Measurements from ENCODE around the gene MS4A5.

The MS4A5 gene

DNA sequence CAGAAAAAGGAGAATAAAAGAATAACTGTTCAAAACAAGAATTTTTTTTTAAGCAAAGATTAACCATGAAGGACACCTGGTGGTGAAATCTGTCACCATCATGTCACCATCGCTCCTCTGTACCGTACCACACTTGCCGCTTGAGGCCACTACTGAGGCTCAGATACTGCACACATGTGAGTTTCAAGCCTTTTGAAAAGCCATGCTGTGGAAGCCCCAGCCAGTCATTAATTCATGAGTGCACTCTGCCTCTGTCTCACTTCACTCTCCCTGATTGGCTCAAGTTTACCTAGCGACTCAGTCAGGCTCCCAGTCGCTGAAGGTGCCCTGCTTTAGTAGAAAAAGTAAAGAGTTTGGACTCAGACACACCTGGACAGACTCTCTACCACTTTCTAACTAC, 56.6 kb downstream of the MS4A5 start:
- DNase-seq: no peak

DNA sequence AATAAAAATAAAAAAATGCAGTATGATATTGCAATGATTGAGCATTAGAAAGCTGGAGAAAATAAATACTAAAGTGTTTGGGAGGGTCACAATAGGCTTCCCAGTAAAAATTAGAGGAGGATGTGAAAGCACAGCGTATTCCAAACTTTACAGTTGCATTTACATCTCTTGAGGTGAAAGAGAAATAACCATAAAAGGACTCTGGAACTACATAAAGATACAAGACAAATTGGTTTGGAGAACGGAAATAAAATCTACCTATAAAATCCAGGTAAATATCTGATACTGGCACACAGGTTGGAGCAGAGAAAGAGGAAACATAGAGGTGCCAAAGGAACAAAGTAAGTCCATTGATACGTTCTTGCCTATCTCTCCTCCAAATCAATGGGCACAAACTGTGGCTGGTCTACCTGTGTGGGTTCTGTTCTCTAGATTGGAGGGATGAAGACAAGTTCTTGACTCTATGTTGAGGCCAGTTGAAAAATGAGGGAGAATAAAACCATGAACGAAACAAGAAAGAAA, 63.2 kb downstream of the MS4A5 start, which contains the start of gene MS4A12:
Gene MS4A12, plus strand, starts transcription at position 291 of the 522 bp plus-strand sequence. CDS start 4,541 bp downstream, outside the sequence.
- DNase-seq: no peak

DNA sequence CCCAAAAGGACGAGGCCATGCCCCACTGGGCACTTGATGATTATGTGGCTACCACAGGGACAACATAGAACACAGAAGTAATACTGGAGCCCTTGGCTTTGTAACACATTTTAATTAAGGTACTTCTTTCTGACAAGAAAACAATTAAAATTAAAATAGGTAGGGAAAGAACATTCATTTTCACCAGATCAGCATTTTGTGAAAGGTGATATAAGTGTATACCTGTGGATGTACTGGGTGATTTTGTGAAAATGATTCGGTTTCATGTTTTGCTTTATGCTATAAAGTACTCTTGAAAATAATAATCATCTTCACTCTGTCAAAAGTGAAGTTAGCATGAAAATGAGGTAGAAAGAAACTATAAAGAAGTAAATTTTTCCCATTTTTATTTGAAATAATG, 64.1 kb downstream of the MS4A5 start:
- no peak for DNase-seq

Data from activated CD4-positive, alpha-beta T cell treated with anti-CD3 and anti-CD28 coated beads for 4 hours (primary cell).